Gastrocnemius medialis (tissue), 4 donors: Measurements from ENCODE around the gene POLR2C. TPM values are rescaled to one million over a fixed set of nuclear protein-coding genes. Genes with fewer than 3 reads are reported as not detected.

Experiments
- ATAC-seq, 2 donors: fragments of 150-250 bp; one replicate each; pipeline ENCODE4 v1.9.1; 2016
- DNase-seq, 2 donors: peaks; one replicate each; pipeline ENCODE4 v3.0.0-alpha.2; 2019
- H3K27ac ChIP-seq, 4 donors: fragments of 200-600 bp; sonication (generic); 1 replicate in 1 of 4; 2 replicates in 3 of 4; pipeline ENCODE4 v1.5.1; 2016 to 2018; ENCODE audit warnings: mild to moderate bottlenecking in 2 of 4, moderate library complexity in 1 of 4
- H3K27me3 ChIP-seq, 3 donors: fragments of 200-600 bp; sonication (generic) in 2 of 3; 1 replicate in 1 of 3; 2 replicates in 2 of 3; pipeline versions ENCODE4 v1.5.1 to v1.6.0; 2016 to 2019; ENCODE audit warnings: mild to moderate bottlenecking in 1 of 3, moderate library complexity in 1 of 3
- H3K36me3 ChIP-seq, 2 donors: fragments of 200-600 bp; sonication (generic) in 1 of 2; one replicate each; pipeline ENCODE4 v1.5.1; 2017 to 2018
- H3K4me1 ChIP-seq, 2 donors: fragments of 200-600 bp; sonication (generic) in 1 of 2; one replicate each; pipeline ENCODE4 v1.5.1; 2016 to 2017; ENCODE audit warnings: mild to moderate bottlenecking in 2 of 2
- H3K4me3 ChIP-seq, 4 donors: fragments of 200-600 bp; sonication (generic) in 3 of 4; 1 replicate in 1 of 4; 2 replicates in 3 of 4; pipeline ENCODE4 v1.5.1; 2016 to 2019; ENCODE audit warnings: mild to moderate bottlenecking in 2 of 4
- H3K9me3 ChIP-seq, 3 donors: fragments of 200-600 bp; sonication (generic) in 2 of 3; 1 replicate in 1 of 3; 2 replicates in 2 of 3; pipeline ENCODE4 v1.5.1; 2016 to 2019
- POLR2A ChIP-seq, 2 donors: fragments of 450-650 bp; IDR thresholded peaks; one replicate each; pipeline ENCODE4 v1.6.1; 2017; ENCODE audit warnings: antibody characterized with exemption in 2 of 2, mild to moderate bottlenecking in 2 of 2, moderate library complexity in 2 of 2
- in situ Hi-C, 4 donors: fragments of 200-750 bp; cut with MboI; loops; one replicate each; pipeline versions ENCODE4 v1.15.0 to v1.8.0; 2017; ENCODE audit warnings: low sequenced_read_pairs in 4 of 4
- intact Hi-C: fragments of 100-400 bp; cut with DNase I; formaldehyde crosslinking; loops from one replicate; pipeline ENCODE4 v1.15.1; 2023; ENCODE audit warnings: low total_unique reads
- total RNA-seq, 4 donors: library from RNA; depleted of rRNA; stranded (reverse); fragments of >200 nt; gene quantifications; one replicate each; pipeline versions ENCODE4 v1.1.0 to v1.2.3, GENCODE V29; 2016
- TF ChIP-seq, protein P1 (sequence below), 5 experiments: fragments of 450-650 bp in 3 of 5; fragments of 200-600 bp in 2 of 5; sonication (generic) in 2 of 5; IDR thresholded peaks in 4 of 5; conservative IDR thresholded peaks in 1 of 5; 1 replicate in 4 of 5; 2 replicates in 1 of 5; pipeline ENCODE4 v1.5.1; 2016 to 2019; ENCODE audit warnings: antibody characterized with exemption in 5 of 5, mild to moderate bottlenecking in 3 of 5, moderate library complexity in 3 of 5

Gene POLR2C
- total RNA-seq, 4 donors from 2014 or later, result 97.2 to 162 (median 134) TPM

GRCh38 chr16:57475711-57476339 is 13.3 kb downstream of the POLR2C start:
- Histone ChIP-seq H3K36me3 (peaks cover 0 to 17% of the 10 kb centered on the region in 2 donors), H3K27me3 (peaks cover 0 to 4% (median 0%) of the 10 kb centered on the region in 3 donors), H3K27ac (no peak overlapping the region), H3K9me3 (no peaks in the 10 kb centered on the region), H3K4me3 (no peak overlapping the region), H3K4me1 (peaks cover 5 to 9% of the 10 kb centered on the region in 2 donors)
- in situ Hi-C loops, result no loop called here
- ATAC-seq (no peak), DNase-seq (no peak)
- intact Hi-C loops, result no loop called here
- TF ChIP-seq POLR2A (IDR thresholded peaks at IDR 0.05), result no peak
- TF ChIP-seq, protein P1, sequence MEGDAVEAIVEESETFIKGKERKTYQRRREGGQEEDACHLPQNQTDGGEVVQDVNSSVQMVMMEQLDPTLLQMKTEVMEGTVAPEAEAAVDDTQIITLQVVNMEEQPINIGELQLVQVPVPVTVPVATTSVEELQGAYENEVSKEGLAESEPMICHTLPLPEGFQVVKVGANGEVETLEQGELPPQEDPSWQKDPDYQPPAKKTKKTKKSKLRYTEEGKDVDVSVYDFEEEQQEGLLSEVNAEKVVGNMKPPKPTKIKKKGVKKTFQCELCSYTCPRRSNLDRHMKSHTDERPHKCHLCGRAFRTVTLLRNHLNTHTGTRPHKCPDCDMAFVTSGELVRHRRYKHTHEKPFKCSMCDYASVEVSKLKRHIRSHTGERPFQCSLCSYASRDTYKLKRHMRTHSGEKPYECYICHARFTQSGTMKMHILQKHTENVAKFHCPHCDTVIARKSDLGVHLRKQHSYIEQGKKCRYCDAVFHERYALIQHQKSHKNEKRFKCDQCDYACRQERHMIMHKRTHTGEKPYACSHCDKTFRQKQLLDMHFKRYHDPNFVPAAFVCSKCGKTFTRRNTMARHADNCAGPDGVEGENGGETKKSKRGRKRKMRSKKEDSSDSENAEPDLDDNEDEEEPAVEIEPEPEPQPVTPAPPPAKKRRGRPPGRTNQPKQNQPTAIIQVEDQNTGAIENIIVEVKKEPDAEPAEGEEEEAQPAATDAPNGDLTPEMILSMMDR (IDR thresholded peaks at IDR 0.05 in 4 of 5, conservative IDR thresholded peaks at IDR 0.05 in 1 of 5), result peak in 4 of 5 experiments; percentile 11 to 57 (median 33)

DNA sequence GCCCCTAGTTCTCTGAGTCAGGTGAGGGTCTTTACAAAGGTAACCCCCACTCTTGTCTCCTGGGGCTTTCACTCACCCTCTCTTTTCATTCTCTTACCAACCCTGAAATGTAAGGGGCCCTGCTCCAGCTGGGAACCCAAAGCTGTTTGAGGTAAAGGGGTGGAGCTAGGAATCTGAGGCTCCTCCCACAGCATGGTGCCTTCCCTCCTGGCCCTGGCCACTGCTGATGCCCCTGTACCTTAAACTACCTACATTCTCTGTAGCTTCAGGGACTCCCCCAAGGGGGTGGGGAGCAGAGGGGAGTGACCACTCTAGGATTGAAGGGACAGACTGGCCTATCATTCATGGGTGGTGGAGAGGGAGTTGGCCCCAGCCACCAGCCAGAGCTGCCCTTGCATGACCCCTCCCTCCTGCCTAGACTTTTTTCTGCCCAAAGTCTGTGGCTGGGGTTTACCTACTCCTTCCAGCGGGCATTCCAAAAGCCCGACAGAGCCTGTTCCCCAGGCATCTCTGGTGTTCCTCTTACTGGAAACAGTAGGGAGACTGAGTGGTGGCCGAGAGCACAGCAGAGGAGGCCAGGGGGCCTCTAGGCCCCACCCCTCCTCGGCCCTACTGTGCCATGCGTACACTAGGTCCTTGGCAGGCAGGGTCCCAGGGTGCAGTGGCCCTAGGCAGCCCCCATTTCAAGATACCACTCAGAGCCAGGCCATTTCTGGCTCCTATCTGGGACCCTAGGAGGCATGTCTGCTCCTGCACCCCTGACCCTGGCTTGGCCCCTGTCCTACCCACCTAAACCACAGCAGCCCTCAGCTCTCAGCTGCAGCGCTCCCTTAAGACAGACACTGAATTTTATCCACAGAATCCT is 14.3 kb downstream of the POLR2C start:
- ATAC-seq, result no peak
- peaks cover 0 to 6% of the 10 kb centered on the region in 2 donors for H3K4me1 ChIP-seq
- peaks cover 0 to 7% of the 10 kb centered on the region in 2 donors for H3K36me3 ChIP-seq
- H3K9me3 ChIP-seq, result no peaks in the 10 kb centered on the region
- peaks cover 0 to 4% (median 0%) of the 10 kb centered on the region in 3 donors for H3K27me3 ChIP-seq
- in situ Hi-C loops, result no loop called here
- no peak overlapping the region for H3K27ac ChIP-seq
- no peak for TF ChIP-seq POLR2A (IDR thresholded peaks at IDR 0.05)
- TF ChIP-seq, protein P1 (IDR thresholded peaks at IDR 0.05 in 4 of 5, conservative IDR thresholded peaks at IDR 0.05 in 1 of 5), result no peak
- H3K4me3 ChIP-seq, result no peak overlapping the region
- no peak for DNase-seq
- intact Hi-C loops, result no loop called here

DNA sequence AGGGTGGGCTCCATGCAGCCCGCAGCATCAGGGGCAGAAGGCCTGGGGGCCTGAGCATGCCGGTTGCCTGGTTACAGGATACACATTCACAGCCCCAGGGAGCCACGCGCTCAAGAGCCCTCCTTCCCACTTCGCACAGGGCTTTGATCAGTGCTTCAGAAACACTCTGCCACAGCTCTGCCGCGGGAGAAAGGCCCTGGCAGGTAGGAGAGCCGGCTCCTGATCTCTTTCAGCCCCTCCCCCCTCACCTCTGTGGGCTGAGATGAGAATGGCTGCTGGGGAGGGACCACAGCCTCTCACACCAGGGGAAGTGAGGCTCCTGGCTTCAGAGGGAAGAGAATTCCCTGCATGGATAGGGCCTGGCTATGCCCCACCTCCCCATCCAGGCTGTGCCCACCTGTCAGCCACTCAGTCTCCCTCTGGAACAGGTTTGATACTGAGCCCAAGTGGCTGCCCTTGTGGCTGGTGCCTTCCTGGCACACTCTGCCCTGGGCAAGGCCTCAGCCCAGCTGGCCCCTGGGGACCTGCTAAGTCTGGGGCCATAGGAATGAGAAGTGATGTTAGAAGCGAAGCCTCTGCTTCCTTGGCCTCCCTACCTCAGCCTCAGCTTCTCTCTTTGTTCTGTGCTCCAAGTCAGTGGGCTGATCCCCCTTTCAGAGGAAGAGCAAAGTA is 15.2 kb downstream of the POLR2C start:
- TF ChIP-seq, protein P1 (IDR thresholded peaks at IDR 0.05 in 4 of 5, conservative IDR thresholded peaks at IDR 0.05 in 1 of 5), result no peak
- H3K27me3 ChIP-seq, result peaks cover 0 to 4% (median 0%) of the 10 kb centered on the region in 3 donors
- no peak for ATAC-seq
- H3K36me3 ChIP-seq, result no peaks in the 10 kb centered on the region
- no peak for DNase-seq
- peaks cover 0 to 6% of the 10 kb centered on the region in 2 donors for H3K4me1 ChIP-seq
- in situ Hi-C loops (no loop called here), intact Hi-C loops (no loop called here)
- no peak overlapping the region for H3K27ac ChIP-seq
- H3K9me3 ChIP-seq, result no peaks in the 10 kb centered on the region
- H3K4me3 ChIP-seq, result no peak overlapping the region

DNA sequence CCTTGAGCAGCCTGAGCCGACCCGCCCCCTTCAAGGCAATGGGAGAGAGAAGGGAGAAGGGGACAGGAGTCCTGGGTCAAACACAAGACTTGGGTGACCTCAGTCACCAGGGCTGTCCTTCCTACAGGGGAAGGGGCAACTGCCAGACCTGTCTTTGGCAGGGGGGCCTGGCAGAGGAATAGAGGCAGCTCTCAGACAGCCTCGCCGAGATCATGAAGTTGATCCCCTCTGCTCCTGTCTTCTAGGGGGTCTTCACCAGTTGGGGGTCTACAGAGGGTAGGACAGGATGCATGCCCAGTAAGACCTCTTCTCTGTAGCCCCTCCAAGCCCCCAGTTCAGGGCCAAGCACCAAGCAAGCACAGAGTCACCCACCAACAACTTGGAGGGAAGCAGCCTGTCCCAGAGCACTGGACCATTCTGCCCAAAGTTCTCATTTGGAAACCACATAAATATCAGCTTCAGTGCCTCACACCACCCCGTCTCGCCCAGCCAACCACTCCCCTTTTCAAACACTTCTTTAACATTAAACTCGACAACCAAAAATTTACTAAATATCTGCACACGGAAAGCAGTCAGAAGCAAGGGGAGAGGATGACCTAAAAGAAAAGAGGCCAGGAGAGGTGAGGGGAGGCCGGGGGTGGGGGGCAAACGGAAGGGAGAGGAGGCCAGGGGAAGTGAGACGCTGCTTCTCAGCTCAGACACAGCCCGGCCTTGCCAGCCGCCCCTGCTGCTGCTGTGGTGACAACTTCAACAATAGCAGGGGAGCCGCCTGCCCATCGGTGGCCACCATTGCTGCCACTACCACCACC is 16.1 kb downstream of the POLR2C start:
- ATAC-seq (no peak), DNase-seq (no peak)
- in situ Hi-C loops, result no loop called here
- intact Hi-C loops, result no loop called here
- H3K9me3 ChIP-seq, result no peaks in the 10 kb centered on the region
- peaks cover 0 to 4% (median 0%) of the 10 kb centered on the region in 3 donors for H3K27me3 ChIP-seq
- H3K4me1 ChIP-seq, result peaks cover 0 to 6% of the 10 kb centered on the region in 2 donors
- no peaks in the 10 kb centered on the region for H3K36me3 ChIP-seq
- TF ChIP-seq POLR2A (IDR thresholded peaks at IDR 0.05), result no peak
- TF ChIP-seq, protein P1 (IDR thresholded peaks at IDR 0.05 in 4 of 5, conservative IDR thresholded peaks at IDR 0.05 in 1 of 5), result no peak
- H3K27ac ChIP-seq, result peak overlapping the region in 1 of 4 donors; percentile 18
- peak overlapping the region; percentile 35 to 47 (median 39) for H3K4me3 ChIP-seq
